K562 (cell line): ENCODE measurements around the gene BTN3A1. TPM values are rescaled to one million over a fixed set of nuclear protein-coding genes. Genes with fewer than 3 reads are reported as not detected.
"Not testable (repeated sequence)": the region's sequence is repeated elsewhere in the genome, so short reads cannot be mapped to it uniquely, and the experiment has no call there.

Experiments used
- ATAC-seq: fragments of 200-7000 bp; cut with Tn5 transposase; 3 replicates; pipeline ENCODE4 v1.9.1; 2020; ENCODE audit warnings: moderate library complexity
- BruUV-seq: library from RNA; stranded (reverse); fragments of 400-500 nt; replicated peaks from 2 replicates; lab custom pipeline; 2021; lab: Mats Ljungman, UMichigan
- CTCF ChIA-PET: fragments of 300-600 bp; formaldehyde crosslinking; extraction: SDS; loops from one replicate; lab custom pipeline; 2021; ENCODE audit warnings: low intra/inter-chr PET ratio; lab: Yijun Ruan, JAX
- POLR2A ChIA-PET: fragments of 300-600, 350-650 bp; sonication (Branson Sonifier 250); formaldehyde crosslinking; extraction: SDS; loops from one replicate; lab custom pipeline; 2021; ENCODE audit warnings: antibody characterized with exemption, inconsistent platforms; lab: Yijun Ruan, JAX
- DNase-seq, 4 experiments: peaks; one replicate each; pipeline versions ENCODE4 v3.0.0 to v3.0.0-alpha.2; 2011 to 2018; ENCODE audit warnings: low spot score in 3 of 4, mixed read lengths in 3 of 4; ENCODE audit errors: extremely low read depth in 1 of 4
- FAIRE-seq: peaks from 2 replicates; lab custom pipeline; 2011; peaks lifted over from hg19 to GRCh38; lab: Jason Lieb, UNC
- H2AFZ ChIP-seq: 2 replicates; pipeline ENCODE4 v1.6.0; 2011; ENCODE audit warnings: low read depth, low read length, control low read depth, inconsistent platforms
- H3K27ac ChIP-seq: fragments of 200-600 bp; 3 replicates; pipeline ENCODE4 v1.8.0; 2011; ENCODE audit warnings: low read depth, mild to moderate bottlenecking, control low read depth, inconsistent platforms, low read length, moderate library complexity, mixed read lengths; ENCODE audit errors: extremely low read depth
- H3K27me3 ChIP-seq, 2 experiments: fragments of 300-600 bp in 1 of 2; 2 replicates in 1 of 2; 3 replicates in 1 of 2; pipeline versions ENCODE4 v1.6.0 to v1.8.0; 2011; ENCODE audit warnings: inconsistent platforms in 2 of 2, low read length in 2 of 2, mild to moderate bottlenecking in 1 of 2, mixed read lengths in 1 of 2, moderate library complexity in 1 of 2; ENCODE audit not compliant: control insufficient read depth in 2 of 2, insufficient read depth in 2 of 2
- H3K36me3 ChIP-seq: fragments of 300-600 bp; 3 replicates; pipeline ENCODE4 v1.8.0; 2011; ENCODE audit warnings: mild to moderate bottlenecking, low read length, inconsistent platforms; ENCODE audit not compliant: control insufficient read depth, insufficient read depth
- H3K4me1 ChIP-seq, 2 experiments: fragments of 200-600 bp in 1 of 2; replicated peaks in 1 of 2; 2 replicates in 1 of 2; 3 replicates in 1 of 2; pipeline versions ENCODE4 v1.5.1 to v1.8.0; 2011; ENCODE audit warnings: inconsistent platforms in 2 of 2, low read length in 2 of 2, mild to moderate bottlenecking in 1 of 2, mixed read lengths in 1 of 2, moderate library complexity in 1 of 2; ENCODE audit not compliant: control insufficient read depth in 2 of 2, insufficient read depth in 2 of 2
- H3K4me2 ChIP-seq: 2 replicates; pipeline ENCODE4 v1.6.1; 2011; ENCODE audit warnings: low read length, control low read depth, inconsistent platforms, mixed read lengths; ENCODE audit not compliant: insufficient read depth
- H3K4me3 ChIP-seq: fragments of 200-600 bp; sonication (generic), shearing (Covaris generic); 2 replicates; pipeline ENCODE4 v1.5.1; 2016; ENCODE audit warnings: control low read depth, inconsistent platforms
- H3K79me2 ChIP-seq: fragments of 200-600 bp; 3 replicates; pipeline ENCODE4 v1.8.0; 2011; ENCODE audit warnings: low read length, inconsistent platforms; ENCODE audit not compliant: control insufficient read depth, insufficient read depth
- H3K9ac ChIP-seq, 2 experiments: 2 replicates each; pipeline versions ENCODE4 v1.6.0 to v1.6.1; 2011; ENCODE audit warnings: low read depth in 2 of 2, low read length in 2 of 2, control low read depth in 1 of 2, inconsistent platforms in 1 of 2, mild to moderate bottlenecking in 1 of 2, mixed read lengths in 1 of 2; ENCODE audit not compliant: insufficient read depth in 1 of 2
- H3K9me1 ChIP-seq: one replicate; pipeline ENCODE4 v1.6.0; 2011; ENCODE audit warnings: inconsistent platforms, mild to moderate bottlenecking, low read length, moderate library complexity; ENCODE audit not compliant: control insufficient read depth, insufficient read depth
- H3K9me3 ChIP-seq: replicated peaks from 2 replicates; pipeline ENCODE4 v1.5.1; 2011; ENCODE audit warnings: low read depth, low read length, inconsistent platforms; ENCODE audit not compliant: control insufficient read depth, insufficient read depth
- H4K20me1 ChIP-seq: replicated peaks from 2 replicates; pipeline ENCODE4 v1.6.1; 2011; ENCODE audit warnings: low read length, inconsistent platforms, mixed read lengths; ENCODE audit not compliant: control insufficient read depth, insufficient read depth
- FOXA3 ChIP-seq, 2 experiments: fragments of 450-650 bp in 1 of 2; sonication (generic) in 1 of 2; formaldehyde crosslinking; IDR thresholded peaks in 1 of 2; conservative IDR thresholded peaks in 1 of 2; 2 replicates each; pipeline versions ENCODE4 v1.4.0 to v1.8.0; 2020 to 2022; ENCODE audit warnings: mild to moderate bottlenecking in 2 of 2, missing genetic modification reagents in 1 of 2
- PHF21A ChIP-seq: fragments of 450-650 bp; IDR thresholded peaks from 2 replicates; pipeline ENCODE4 v1.6.1; 2017; ENCODE audit warnings: low read depth, borderline replicate concordance
- TEAD1 ChIP-seq, 2 experiments: fragments of 450-650 bp in 1 of 2; sonication (generic) in 1 of 2; formaldehyde crosslinking; IDR thresholded peaks; 2 replicates each; pipeline versions ENCODE4 v1.4.0 to v1.8.0; 2020 to 2022; ENCODE audit warnings: mild to moderate bottlenecking in 2 of 2, missing genetic modification reagents in 1 of 2
- ZBED1 ChIP-seq: IDR thresholded peaks from 2 replicates; pipeline ENCODE4 v1.6.1; 2014
- WGBS: fragments of 100-300 bp; shearing (Covaris generic); methylation state at CpG from one replicate; pipeline ENCODE4 v1.1.6; 2016; ENCODE audit warnings: low coverage, mixed read lengths; ENCODE audit not compliant: insufficient coverage; ENCODE audit errors: missing lambda C conversion rate; 5-methylcytosine and 5-hydroxymethylcytosine counted together
- in situ Hi-C: fragments of 300-500 bp; cut with MboI; formaldehyde crosslinking; loops from 4 replicates; pipeline ENCODE4 v1.15.0; 2018; ENCODE audit warnings: inconsistent platforms, mixed read lengths
- intact Hi-C: fragments of 100-400 bp; cut with micrococcal nuclease; formaldehyde crosslinking; loops from 2 replicates; pipeline ENCODE4 v1.14.2; 2022
- polyA plus RNA-seq, 8 experiments: library from polyadenylated mRNA; depleted of rRNA in 4 of 8; stranded (reverse) in 5 of 8; unstranded in 3 of 8; fragments of >200 nt; fragmentation: Nextera tagmentation in 2 of 8; fragmentation: Illumina TruSeq in 1 of 8; extraction: Ambion mirVana in 2 of 8; extraction: Trizol in 1 of 8; gene quantifications; 2 replicates each; pipeline versions ENCODE4 v1.2.1 to v1.2.3, GENCODE V29; 2011 to 2014; ENCODE audit warnings: inconsistent platforms in 1 of 8, missing spikeins in 1 of 8
- total RNA-seq, 7 experiments: library from RNA; depleted of rRNA in 6 of 7; stranded (reverse); fragments of >200 nt in 6 of 7; fragmentation: Illumina TruSeq in 2 of 7; extraction: Trizol in 2 of 7; gene quantifications; 2 replicates each; pipeline versions ENCODE4 v1.2.1 to v1.2.3, GENCODE V29; 2011 to 2021; ENCODE audit warnings: low replicate concordance in 1 of 7
- TF ChIP-seq, protein P1 (sequence below): sonication (generic); formaldehyde crosslinking; IDR thresholded peaks from 2 replicates; pipeline ENCODE4 v1.8.0; 2022; ENCODE audit warnings: mild to moderate bottlenecking, missing genetic modification reagents
- TF ChIP-seq, protein P2 (sequence below): sonication (generic); formaldehyde crosslinking; IDR thresholded peaks from 2 replicates; pipeline ENCODE4 v1.9.0; 2022; ENCODE audit warnings: mild to moderate bottlenecking, missing genetic modification reagents

BTN3A1 gene
- total and polyA plus RNA-seq, 9 of the 15 experiments (the other 6 are each of a cell fraction or from before 2014, with no cell fraction given): 0.84 to 8.5 (median 3.9) TPM

DNA sequence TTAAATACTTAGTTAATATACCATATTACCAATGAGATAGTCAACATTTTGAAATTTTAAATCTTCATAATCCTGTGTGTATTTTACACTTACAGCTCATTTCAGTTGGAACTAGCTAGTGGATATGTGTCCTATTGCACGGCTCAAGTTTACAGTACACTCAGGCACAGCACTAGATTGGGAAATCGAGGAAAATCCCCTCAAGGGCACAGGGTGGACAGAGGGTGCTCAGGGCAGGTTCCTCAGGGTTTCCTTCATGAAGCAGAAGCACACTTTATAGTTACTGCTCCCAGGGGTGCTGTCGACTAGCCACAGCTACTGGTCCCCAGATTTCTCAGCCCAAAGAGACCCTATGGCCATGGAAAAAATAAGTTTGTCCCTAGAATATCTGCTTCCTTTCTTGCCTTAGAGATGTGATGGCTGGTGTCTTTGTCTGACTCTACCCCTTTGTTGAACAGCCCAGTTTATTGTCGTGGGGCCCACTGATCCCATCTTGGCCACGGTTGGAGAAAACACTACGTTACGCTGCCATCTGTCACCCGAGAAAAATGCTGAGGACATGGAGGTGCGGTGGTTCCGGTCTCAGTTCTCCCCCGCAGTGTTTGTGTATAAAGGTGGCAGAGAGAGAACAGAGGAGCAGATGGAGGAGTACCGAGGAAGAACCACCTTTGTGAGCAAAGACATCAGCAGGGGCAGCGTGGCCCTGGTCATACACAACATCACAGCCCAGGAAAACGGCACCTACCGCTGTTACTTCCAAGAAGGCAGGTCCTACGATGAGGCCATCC lies 57.1 kb downstream of the BTN3A1 start:
- CTCF ChIA-PET: no interaction called here
- H3K27me3 ChIP-seq: no peaks in the 10 kb centered on the region
- H3K36me3 ChIP-seq: peaks cover 47% of the 10 kb centered on the region
- H4K20me1 ChIP-seq: no peaks in the 10 kb centered on the region
- intact Hi-C loops: no loop called here
- no peak overlapping the region for H3K27ac ChIP-seq
- H3K9me3 ChIP-seq: no peaks in the 10 kb centered on the region
- BruUV-seq: no TSS peak
- ATAC-seq (no peak), FAIRE-seq (no peak), DNase-seq (no peak)
- no peaks in the 10 kb centered on the region for H3K9me1 ChIP-seq
- POLR2A ChIA-PET: interaction anchor here (0.6 kb wide), 1 partner anchor 260 kb away, joined by 3 read pairs; a partner anchor contains a TSS
- H3K4me1 ChIP-seq: peaks cover 6 to 14% of the 10 kb centered on the region in 2 experiments; a peak in 3 of 5 replicates
- H3K4me2 ChIP-seq: peak overlapping the region; percentile 5; the same call in 1 of the 2 replicates
- no peak overlapping the region for H3K4me3 ChIP-seq
- TF ChIP-seq, protein P1, sequence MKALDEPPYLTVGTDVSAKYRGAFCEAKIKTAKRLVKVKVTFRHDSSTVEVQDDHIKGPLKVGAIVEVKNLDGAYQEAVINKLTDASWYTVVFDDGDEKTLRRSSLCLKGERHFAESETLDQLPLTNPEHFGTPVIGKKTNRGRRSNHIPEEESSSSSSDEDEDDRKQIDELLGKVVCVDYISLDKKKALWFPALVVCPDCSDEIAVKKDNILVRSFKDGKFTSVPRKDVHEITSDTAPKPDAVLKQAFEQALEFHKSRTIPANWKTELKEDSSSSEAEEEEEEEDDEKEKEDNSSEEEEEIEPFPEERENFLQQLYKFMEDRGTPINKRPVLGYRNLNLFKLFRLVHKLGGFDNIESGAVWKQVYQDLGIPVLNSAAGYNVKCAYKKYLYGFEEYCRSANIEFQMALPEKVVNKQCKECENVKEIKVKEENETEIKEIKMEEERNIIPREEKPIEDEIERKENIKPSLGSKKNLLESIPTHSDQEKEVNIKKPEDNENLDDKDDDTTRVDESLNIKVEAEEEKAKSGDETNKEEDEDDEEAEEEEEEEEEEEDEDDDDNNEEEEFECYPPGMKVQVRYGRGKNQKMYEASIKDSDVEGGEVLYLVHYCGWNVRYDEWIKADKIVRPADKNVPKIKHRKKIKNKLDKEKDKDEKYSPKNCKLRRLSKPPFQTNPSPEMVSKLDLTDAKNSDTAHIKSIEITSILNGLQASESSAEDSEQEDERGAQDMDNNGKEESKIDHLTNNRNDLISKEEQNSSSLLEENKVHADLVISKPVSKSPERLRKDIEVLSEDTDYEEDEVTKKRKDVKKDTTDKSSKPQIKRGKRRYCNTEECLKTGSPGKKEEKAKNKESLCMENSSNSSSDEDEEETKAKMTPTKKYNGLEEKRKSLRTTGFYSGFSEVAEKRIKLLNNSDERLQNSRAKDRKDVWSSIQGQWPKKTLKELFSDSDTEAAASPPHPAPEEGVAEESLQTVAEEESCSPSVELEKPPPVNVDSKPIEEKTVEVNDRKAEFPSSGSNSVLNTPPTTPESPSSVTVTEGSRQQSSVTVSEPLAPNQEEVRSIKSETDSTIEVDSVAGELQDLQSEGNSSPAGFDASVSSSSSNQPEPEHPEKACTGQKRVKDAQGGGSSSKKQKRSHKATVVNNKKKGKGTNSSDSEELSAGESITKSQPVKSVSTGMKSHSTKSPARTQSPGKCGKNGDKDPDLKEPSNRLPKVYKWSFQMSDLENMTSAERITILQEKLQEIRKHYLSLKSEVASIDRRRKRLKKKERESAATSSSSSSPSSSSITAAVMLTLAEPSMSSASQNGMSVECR (CRISPR knock-in tag): peak; percentile 37; the same call in 1 of the 2 replicates
- TF ChIP-seq ZBED1 (no peak), PHF21A (no peak), TEAD1 (CRISPR knock-in tag; IDR thresholded peaks at IDR 0.05) (0 out of 4 replicates have a peak, but pooled peaks of 1 of the 2 experiments have one; percentile 16), FOXA3 (CRISPR knock-in tag; conservative IDR thresholded peaks at IDR 0.05 in 1 of 2, IDR thresholded peaks at IDR 0.05 in 1 of 2) (peak in 1 of 2 experiments; percentile 50; a peak in 1 of 4 replicates)
- TF ChIP-seq, protein P2, sequence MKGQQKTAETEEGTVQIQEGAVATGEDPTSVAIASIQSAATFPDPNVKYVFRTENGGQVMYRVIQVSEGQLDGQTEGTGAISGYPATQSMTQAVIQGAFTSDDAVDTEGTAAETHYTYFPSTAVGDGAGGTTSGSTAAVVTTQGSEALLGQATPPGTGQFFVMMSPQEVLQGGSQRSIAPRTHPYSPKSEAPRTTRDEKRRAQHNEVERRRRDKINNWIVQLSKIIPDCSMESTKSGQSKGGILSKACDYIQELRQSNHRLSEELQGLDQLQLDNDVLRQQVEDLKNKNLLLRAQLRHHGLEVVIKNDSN: peak; percentile 38; the same call in 1 of the 2 replicates
- WGBS: 86% methylated on average over 16 of the region's 16 CpGs
- no peak overlapping the region for H2AFZ ChIP-seq
- in situ Hi-C loops: no loop called here
- peaks cover 23% of the 10 kb centered on the region for H3K79me2 ChIP-seq
- H3K9ac ChIP-seq: peak overlapping the region in 1 of 2 experiments; percentile 60; a peak in 1 of 4 replicates

DNA sequence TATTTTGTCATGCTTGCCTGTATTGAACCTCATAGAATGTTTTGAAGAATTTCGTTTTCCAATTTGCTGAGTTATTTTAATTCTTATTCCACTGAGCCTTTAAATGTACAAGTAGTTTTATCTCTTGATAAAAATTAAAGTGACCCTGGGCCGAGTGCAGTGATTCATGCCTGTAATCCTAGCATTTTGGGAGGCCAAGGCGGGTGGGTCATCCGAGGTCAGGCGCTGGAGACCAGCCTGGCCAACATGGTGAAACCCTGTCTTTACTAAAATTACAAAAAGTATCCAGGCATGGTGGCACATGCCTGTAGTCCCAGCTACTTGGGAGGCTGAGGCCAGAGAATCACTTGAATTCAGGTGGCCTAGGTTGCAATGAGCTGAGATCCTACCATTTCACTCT lies 59.3 kb downstream of the BTN3A1 start:
- H3K27me3 ChIP-seq, H4K20me1 ChIP-seq, H3K4me1 ChIP-seq, H3K4me2 ChIP-seq, DNase-seq, BruUV-seq, in situ Hi-C loops, H3K9me3 ChIP-seq, ATAC-seq, H3K4me3 ChIP-seq, H2AFZ ChIP-seq, FAIRE-seq, H3K9me1 ChIP-seq, H3K9ac ChIP-seq, H3K27ac ChIP-seq, intact Hi-C loops: not testable (repeated sequence)
- ChIA-PET CTCF (interaction anchor here (0.6 kb wide), 1 partner anchor 119 kb away, joined by 4 read pairs; no protein-coding TSS in a partner anchor), POLR2A (interaction anchor here (0.9 to 1.7 kb wide), 3 partner anchors 9 to 17 kb away, joined by 3 to 5 read pairs (median 4); no protein-coding TSS in a partner anchor)
- Histone ChIP-seq H3K36me3 (peaks cover 68% of the 10 kb centered on the region), H3K79me2 (peaks cover 23% of the 10 kb centered on the region)
- WGBS: 66% methylated on average over 5 of the region's 5 CpGs
